Choroid plexus epithelial cell (primary cell): ENCODE measurements around the gene CHEK1.
A peak's percentile ranks its signal among the peaks of the same experiment; 100 is the strongest.

Experiments used
- DNase-seq: peaks from one replicate; pipeline ENCODE4 v3.0.0-alpha.2; 2010; ENCODE audit warnings: low read depth
- H3K4me3 ChIP-seq: 2 replicates; pipeline ENCODE4 v1.5.1; 2011; ENCODE audit warnings: low read depth, mild to moderate bottlenecking, control low read depth, low read length, moderate library complexity
- TF ChIP-seq, protein P1 (sequence below): conservative IDR thresholded peaks from 2 replicates; pipeline ENCODE4 v1.5.1; 2011; ENCODE audit warnings: low read depth, mild to moderate bottlenecking, control low read depth, inconsistent platforms, low read length, moderate library complexity

Gene CHEK1

GRCh38 chr11:125720781-125721180, 95.8 kb downstream of the CHEK1 start:
- no peak overlapping the region for H3K4me3 ChIP-seq
- DNase-seq, result no peak
- TF ChIP-seq, protein P1, sequence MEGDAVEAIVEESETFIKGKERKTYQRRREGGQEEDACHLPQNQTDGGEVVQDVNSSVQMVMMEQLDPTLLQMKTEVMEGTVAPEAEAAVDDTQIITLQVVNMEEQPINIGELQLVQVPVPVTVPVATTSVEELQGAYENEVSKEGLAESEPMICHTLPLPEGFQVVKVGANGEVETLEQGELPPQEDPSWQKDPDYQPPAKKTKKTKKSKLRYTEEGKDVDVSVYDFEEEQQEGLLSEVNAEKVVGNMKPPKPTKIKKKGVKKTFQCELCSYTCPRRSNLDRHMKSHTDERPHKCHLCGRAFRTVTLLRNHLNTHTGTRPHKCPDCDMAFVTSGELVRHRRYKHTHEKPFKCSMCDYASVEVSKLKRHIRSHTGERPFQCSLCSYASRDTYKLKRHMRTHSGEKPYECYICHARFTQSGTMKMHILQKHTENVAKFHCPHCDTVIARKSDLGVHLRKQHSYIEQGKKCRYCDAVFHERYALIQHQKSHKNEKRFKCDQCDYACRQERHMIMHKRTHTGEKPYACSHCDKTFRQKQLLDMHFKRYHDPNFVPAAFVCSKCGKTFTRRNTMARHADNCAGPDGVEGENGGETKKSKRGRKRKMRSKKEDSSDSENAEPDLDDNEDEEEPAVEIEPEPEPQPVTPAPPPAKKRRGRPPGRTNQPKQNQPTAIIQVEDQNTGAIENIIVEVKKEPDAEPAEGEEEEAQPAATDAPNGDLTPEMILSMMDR, result no peak

GRCh38 chr11:125724125-125724524, 99.2 kb downstream of the CHEK1 start:
- H3K4me3 ChIP-seq, result no peak overlapping the region
- peak; percentile 38 for DNase-seq
- TF ChIP-seq, protein P1, result peak; percentile 35
